Activated CD4-positive, alpha-beta T cell treated with anti-CD3 and anti-CD28 coated beads for 1 hour (primary cell): ENCODE data around the gene SORCS2.

Experiments
- DNase-seq: peaks from one replicate; pipeline ENCODE4 v3.0.0-alpha.2; 2020

SORCS2 gene

GRCh38 chr4:7464259-7464655, 271.9 kb downstream of the SORCS2 start:
- DNase-seq: no peak

GRCh38 chr4:7465017-7465416, 272.7 kb downstream of the SORCS2 start:
- no peak for DNase-seq

- DNase-seq: no peak
Observed at GRCh38 chr4:7466215-7466614, 273.9 kb downstream of the SORCS2 start.

GRCh38 chr4:7466904-7467303, 274.6 kb downstream of the SORCS2 start:
- no peak for DNase-seq

GRCh38 chr4:7467471-7467870, 275.1 kb downstream of the SORCS2 start:
- DNase-seq: no peak

- no peak for DNase-seq
Observed at GRCh38 chr4:7469023-7469422, 276.7 kb downstream of the SORCS2 start.

GRCh38 chr4:7470111-7470510, 277.8 kb downstream of the SORCS2 start:
- DNase-seq: no peak

GRCh38 chr4:7470522-7471128, 278.3 kb downstream of the SORCS2 start:
- DNase-seq: no peak

- DNase-seq: no peak
Observed at GRCh38 chr4:7472442-7473013, 280.2 kb downstream of the SORCS2 start.

- no peak for DNase-seq
Observed at GRCh38 chr4:7473081-7473480, 280.7 kb downstream of the SORCS2 start.

- no peak for DNase-seq
Observed at GRCh38 chr4:7474320-7474719, 282.0 kb downstream of the SORCS2 start.

- DNase-seq: no peak
Observed at GRCh38 chr4:7475207-7475606, 282.9 kb downstream of the SORCS2 start.

- DNase-seq: no peak
Observed at GRCh38 chr4:7476820-7477219, 284.5 kb downstream of the SORCS2 start.

GRCh38 chr4:7477695-7478094, 285.4 kb downstream of the SORCS2 start:
- DNase-seq: no peak

- DNase-seq: no peak
Observed at GRCh38 chr4:7478665-7479064, 286.3 kb downstream of the SORCS2 start.

GRCh38 chr4:7480423-7480822, 288.1 kb downstream of the SORCS2 start:
- DNase-seq: no peak

GRCh38 chr4:7481227-7481626, 288.9 kb downstream of the SORCS2 start:
- DNase-seq: no peak

GRCh38 chr4:7485096-7485495, 292.8 kb downstream of the SORCS2 start:
- DNase-seq: no peak

GRCh38 chr4:7486101-7486500, 293.8 kb downstream of the SORCS2 start:
- DNase-seq: no peak

- no peak for DNase-seq
Observed at GRCh38 chr4:7487502-7487901, 295.2 kb downstream of the SORCS2 start.

GRCh38 chr4:7487998-7488671, 295.8 kb downstream of the SORCS2 start:
- no peak for DNase-seq

- no peak for DNase-seq
Observed at GRCh38 chr4:7491915-7492314, 299.6 kb downstream of the SORCS2 start.

- DNase-seq: no peak
Observed at GRCh38 chr4:7498446-7499200, 306.3 kb downstream of the SORCS2 start.

- DNase-seq: no peak
Observed at GRCh38 chr4:7499661-7500060, 307.3 kb downstream of the SORCS2 start.
